ENCODE data around the gene SNF8. TPM values are rescaled to one million over a fixed set of nuclear protein-coding genes. Genes with fewer than 3 reads are reported as not detected.

SNF8 gene
- total RNA-seq, 1 donor: 61.3 TPM

- H3K4me3 ChIP-seq (ENCODE audit: low read depth, low read length): no peak overlapping the region
- TF ChIP-seq CTCF (IDR thresholded peaks at IDR 0.05; ENCODE audit: insufficient read depth, low read depth, low read length): no peak
- DNase-seq (ENCODE audit: low read depth): peak; percentile 90
Measured at GRCh38 chr17:48915459-48916282, 29.0 kb downstream of the SNF8 start.

- no peak overlapping the region for H3K4me3 ChIP-seq (ENCODE audit: low read depth, low read length)
Measured at GRCh38 chr17:48912476-48912875, 32.2 kb downstream of the SNF8 start.

GRCh38 chr17:48910370-48910769, 34.3 kb downstream of the SNF8 start:
- peak overlapping the region; percentile 79 for H3K4me3 ChIP-seq (ENCODE audit: low read depth, low read length)
- no peak for TF ChIP-seq CTCF (IDR thresholded peaks at IDR 0.05; ENCODE audit: insufficient read depth, low read depth, low read length)
- DNase-seq (ENCODE audit: low read depth): no peak

More at GRCh38 chr17:48912476-48912875, 32.2 kb downstream of the SNF8 start:
- no peak for DNase-seq (ENCODE audit: low read depth)
- TF ChIP-seq CTCF (IDR thresholded peaks at IDR 0.05; ENCODE audit: insufficient read depth, low read depth, low read length): no peak

- TF ChIP-seq CTCF (IDR thresholded peaks at IDR 0.05; ENCODE audit: insufficient read depth, low read depth, low read length): no peak
- peak overlapping the region; percentile 79 for H3K4me3 ChIP-seq (ENCODE audit: low read depth, low read length)
- peak; percentile 25 for DNase-seq (ENCODE audit: low read depth)
Measured at GRCh38 chr17:48909783-48910182, 34.9 kb downstream of the SNF8 start.

GRCh38 chr17:48908853-48909394, 35.7 kb downstream of the SNF8 start:
- H3K4me3 ChIP-seq (ENCODE audit: low read depth, low read length): peak overlapping the region; percentile 79
- TF ChIP-seq CTCF (IDR thresholded peaks at IDR 0.05; ENCODE audit: insufficient read depth, low read depth, low read length): no peak
- DNase-seq (ENCODE audit: low read depth): peak; percentile 91

GRCh38 chr17:48908047-48908843, 36.4 kb downstream of the SNF8 start, which contains the start of gene UBE2Z:
Gene UBE2Z, plus strand, starts transcription at chr17:48908407. Its CDS starts 97 bp downstream, at chr17:48908504.
- H3K4me3 ChIP-seq (ENCODE audit: low read depth, low read length): peak within 1 kb of the TSS; percentile 79
- TF ChIP-seq CTCF (IDR thresholded peaks at IDR 0.05; ENCODE audit: insufficient read depth, low read depth, low read length): no peak
- peak; percentile 94 for DNase-seq (ENCODE audit: low read depth)

Measured in fibroblast of villous mesenchyme (primary cell).